Stimulated activated CD4-positive, alpha-beta T cell treated with anti-CD3 and anti-CD28 coated beads, TNF-alpha, amount 100 ng/mL, for 48 hours (primary cell): ENCODE measurements around the gene DUSP22.

ENCODE experiments used
- DNase-seq, 3 donors: peaks; one replicate each; pipeline ENCODE4 v3.0.0-alpha.2; 2020; ENCODE audit warnings: low read depth in 3 of 3

The DUSP22 gene

GRCh38 chr6:338815-339262 is 46.6 kb downstream of the DUSP22 start:
- no peak for DNase-seq

GRCh38 chr6:339480-339879 is 47.2 kb downstream of the DUSP22 start:
- DNase-seq: no peak

GRCh38 chr6:340186-340955 is 48.1 kb downstream of the DUSP22 start:
- no peak for DNase-seq

- DNase-seq: no peak
Measured at GRCh38 chr6:340991-341827, 48.9 kb downstream of the DUSP22 start.

GRCh38 chr6:341914-342831 is 49.9 kb downstream of the DUSP22 start:
- DNase-seq: no peak

GRCh38 chr6:342832-343179 is 50.5 kb downstream of the DUSP22 start:
- no peak for DNase-seq

- no peak for DNase-seq
Measured at GRCh38 chr6:343226-343935, 51.1 kb downstream of the DUSP22 start.

- DNase-seq: no peak
Measured at GRCh38 chr6:343960-344815, 51.9 kb downstream of the DUSP22 start.

GRCh38 chr6:344816-345340 is 52.6 kb downstream of the DUSP22 start:
- no peak for DNase-seq

GRCh38 chr6:345747-346385 is 53.6 kb downstream of the DUSP22 start:
- DNase-seq: no peak

- no peak for DNase-seq
Measured at GRCh38 chr6:346386-347030, 54.2 kb downstream of the DUSP22 start.

- DNase-seq: no peak
Measured at GRCh38 chr6:347232-347631, 54.9 kb downstream of the DUSP22 start.

GRCh38 chr6:347951-348859 is 55.9 kb downstream of the DUSP22 start:
- no peak for DNase-seq

GRCh38 chr6:348860-349396 is 56.6 kb downstream of the DUSP22 start:
- no peak for DNase-seq

- no peak for DNase-seq
Measured at GRCh38 chr6:349491-349921, 57.2 kb downstream of the DUSP22 start.

- DNase-seq: no peak
Measured at GRCh38 chr6:350371-350770, 58.1 kb downstream of the DUSP22 start.

- no peak for DNase-seq
Measured at GRCh38 chr6:351011-351866, 59.0 kb downstream of the DUSP22 start.
